NCI-H69 (cell line): ENCODE data around the gene CYTH4.
"Not testable (repeated sequence)": the region's sequence is repeated elsewhere in the genome, so short reads cannot be mapped to it uniquely, and the experiment has no call there.

ENCODE experiments used
- DNase-seq: peaks from one replicate; lab custom pipeline; 2025; lab: John Stamatoyannopoulos, UW

Gene CYTH4

GRCh38 chr22:37328538-37329237 lies 46.4 kb downstream of the CYTH4 start:
- DNase-seq = not testable (repeated sequence)

- DNase-seq = no peak
Observed at GRCh38 chr22:37329238-37330140, 47.2 kb downstream of the CYTH4 start.

GRCh38 chr22:37330200-37331033 lies 48.1 kb downstream of the CYTH4 start:
- peak; percentile 92 for DNase-seq

- peak; percentile 67 for DNase-seq
Observed at GRCh38 chr22:37331034-37331428, 48.7 kb downstream of the CYTH4 start.

GRCh38 chr22:37331856-37332536 lies 49.7 kb downstream of the CYTH4 start:
- DNase-seq = no peak

- no peak for DNase-seq
Observed at GRCh38 chr22:37333724-37334460, 51.6 kb downstream of the CYTH4 start.

- DNase-seq = peak; percentile 84
Observed at GRCh38 chr22:37334461-37334858, 52.2 kb downstream of the CYTH4 start.

- peak; percentile 86 for DNase-seq
Observed at GRCh38 chr22:37334859-37335805, 52.8 kb downstream of the CYTH4 start.

GRCh38 chr22:37335806-37336199 lies 53.5 kb downstream of the CYTH4 start:
- DNase-seq = no peak

DNA sequence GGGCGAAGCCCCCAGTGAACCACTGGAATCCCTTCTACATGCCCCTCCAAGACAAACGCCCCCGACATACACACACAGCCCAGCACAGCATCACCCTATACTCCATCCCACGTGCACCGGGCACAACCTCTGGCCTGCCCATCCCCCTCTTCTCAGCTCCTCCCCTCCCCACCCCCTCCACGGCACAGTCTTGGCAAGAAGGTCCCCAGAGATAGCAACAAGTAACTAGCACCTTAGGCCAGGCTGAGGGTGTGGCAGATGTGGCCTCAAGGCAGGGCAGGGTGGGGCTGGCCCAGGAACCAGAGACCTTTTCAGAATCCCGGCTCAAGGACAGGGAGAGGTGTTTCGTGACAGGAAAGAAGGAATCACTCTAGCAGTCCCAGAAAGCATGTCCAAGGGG lies 54.3 kb downstream of the CYTH4 start:
- peak; percentile 23 for DNase-seq

DNA sequence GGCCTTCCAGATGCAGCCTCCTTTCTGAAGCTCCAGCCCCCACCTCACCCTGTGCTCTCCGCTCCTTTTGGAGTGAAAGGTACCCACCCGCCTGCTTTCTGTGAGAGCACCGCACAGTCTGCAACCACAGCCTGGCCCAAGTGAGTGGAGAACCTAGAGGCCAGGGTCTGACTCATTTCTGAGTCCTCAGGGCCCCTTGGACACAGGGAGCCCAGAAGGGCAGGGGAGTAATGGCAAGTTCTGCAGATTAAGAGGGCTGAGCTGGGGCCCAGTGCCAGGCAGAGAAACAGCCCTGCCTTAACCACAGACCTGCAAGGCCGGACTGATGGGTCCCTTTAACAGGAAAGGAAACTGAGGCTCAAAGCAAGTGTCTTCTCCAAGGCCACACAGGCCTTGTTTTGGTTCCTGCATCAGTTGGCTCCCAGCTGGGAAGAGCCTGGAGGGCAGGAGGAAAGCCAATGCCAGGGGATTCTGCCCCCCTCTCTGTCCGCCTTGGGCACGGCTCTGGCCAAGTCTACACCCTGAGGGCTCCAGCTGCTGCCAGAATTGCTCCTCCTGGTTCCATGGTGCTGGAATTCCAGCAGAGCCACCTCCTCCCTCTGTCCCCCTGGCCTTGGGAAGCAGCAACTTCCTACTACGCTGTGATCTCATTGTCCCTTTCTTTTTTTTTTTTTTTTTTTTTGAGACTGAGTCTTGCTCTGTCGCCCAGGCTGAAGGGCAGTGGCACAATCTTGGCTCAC lies 55.1 kb downstream of the CYTH4 start:
- DNase-seq = peak; percentile 56

- no peak for DNase-seq
Observed at GRCh38 chr22:37338539-37339246, 56.4 kb downstream of the CYTH4 start.

- peak; percentile 96 for DNase-seq
Observed at GRCh38 chr22:37340331-37341262, 58.3 kb downstream of the CYTH4 start.

DNA sequence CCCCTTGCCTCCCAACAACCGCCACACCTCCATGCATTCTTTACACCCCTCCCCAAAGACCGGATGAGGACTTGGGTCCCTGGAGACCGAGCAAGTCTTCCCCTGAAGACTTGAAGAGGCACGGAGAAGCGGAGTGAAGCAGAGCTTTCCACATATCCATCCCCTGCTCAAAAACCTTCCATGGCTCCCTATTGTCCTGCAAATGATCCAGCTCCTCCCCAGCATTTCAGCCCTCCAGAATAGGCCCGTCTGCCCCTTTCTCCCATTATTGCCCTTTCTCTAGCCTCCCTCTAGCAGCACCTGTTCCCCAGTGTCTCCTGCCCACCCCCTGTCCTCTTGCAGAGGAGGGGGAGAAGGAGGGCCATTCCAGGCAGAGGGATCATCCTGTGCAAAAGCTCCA lies 59.8 kb downstream of the CYTH4 start:
- no peak for DNase-seq

GRCh38 chr22:37343348-37343747 lies 61.0 kb downstream of the CYTH4 start:
- no peak for DNase-seq

GRCh38 chr22:37343863-37344734 lies 61.8 kb downstream of the CYTH4 start:
- DNase-seq = peak; percentile 24
